Activated T-helper 2 cell treated with anti-CD3 and anti-CD28 coated beads, Interferon-gamma antibody, Interleukin-2, Interleukin-4, amounts not matched to agents 10 μg/mL and 5 μg/mL and 100 μg/mL, durations not matched to agents 14 hours and 24 hours and 36 hours (primary cell): ENCODE data around the gene RAPGEF5. TPM values are rescaled to one million over a fixed set of nuclear protein-coding genes. Genes with fewer than 3 reads are reported as not detected.
A peak's percentile ranks its signal among the peaks of the same experiment; 100 is the strongest.

Experiments used
- DNase-seq: peaks from one replicate; pipeline ENCODE4 v3.0.0; 2021; ENCODE audit warnings: low spot score
- H3K27ac Mint-ChIP-seq: one replicate; pipeline ENCODE4 v1.8.0; 2021; ENCODE audit warnings: mixed read lengths
- H3K27me3 Mint-ChIP-seq: one replicate; pipeline ENCODE4 v1.8.0; 2021; ENCODE audit warnings: low read depth, mixed read lengths
- H3K36me3 Mint-ChIP-seq: one replicate; pipeline ENCODE4 v1.8.0; 2021; ENCODE audit warnings: low read depth, mixed read lengths
- H3K4me1 Mint-ChIP-seq: one replicate; pipeline ENCODE4 v1.8.0; 2021; ENCODE audit warnings: low read depth, mixed read lengths
- H3K4me3 Mint-ChIP-seq: one replicate; pipeline ENCODE4 v1.8.0; 2021; ENCODE audit warnings: low read depth, mild to moderate bottlenecking, moderate library complexity, mixed read lengths
- H3K9me3 Mint-ChIP-seq: one replicate; pipeline ENCODE4 v1.8.0; 2021; ENCODE audit warnings: mixed read lengths
- intact Hi-C: fragments of 100-400 bp; cut with micrococcal nuclease; formaldehyde crosslinking; loops from one replicate; pipeline ENCODE4 v1.15.1; 2023
- total RNA-seq: library from RNA; stranded (reverse); gene quantifications from 2 replicates; pipeline ENCODE4 v1.2.3, GENCODE V29; 2022

Gene RAPGEF5
- 0.67 and 0.82 TPM in 2 replicates for total RNA-seq

GRCh38 chr7:22356701-22357310 is at the start of gene RAPGEF5:
Gene RAPGEF5, minus strand, starts transcription at chr7:22357154. Its CDS starts 94 bp downstream, at chr7:22357060.
- DNase-seq, result no peak
- Mint-ChIP-seq H3K4me1 (peaks cover 2% of the 10 kb centered on the region), H3K27ac (no peak within 1 kb of the TSS), H3K27me3 (peaks cover 49% of the 10 kb centered on the region), H3K9me3 (peaks cover 4% of the 10 kb centered on the region), H3K4me3 (peak within 1 kb of the TSS; percentile 69), H3K36me3 (no peaks in the 10 kb centered on the region)
- intact Hi-C loops, result no loop called here

- no peak overlapping the region for H3K27ac Mint-ChIP-seq
- peaks cover 9% of the 10 kb centered on the region for H3K4me1 Mint-ChIP-seq
- peaks cover 7% of the 10 kb centered on the region for H3K27me3 Mint-ChIP-seq
- H3K4me3 Mint-ChIP-seq, result no peak overlapping the region
- no peak for DNase-seq
- intact Hi-C loops, result no loop called here
- no peaks in the 10 kb centered on the region for H3K36me3 Mint-ChIP-seq
- H3K9me3 Mint-ChIP-seq, result no peaks in the 10 kb centered on the region
These were observed 49.8 kb upstream of the RAPGEF5 start for GRCh38 chr7:22406715-22407114.

GRCh38 chr7:22404421-22405023 is 47.6 kb upstream of the RAPGEF5 start:
- Mint-ChIP-seq H3K27me3 (peaks cover 9% of the 10 kb centered on the region), H3K9me3 (no peaks in the 10 kb centered on the region), H3K36me3 (no peaks in the 10 kb centered on the region), H3K4me1 (peaks cover 9% of the 10 kb centered on the region), H3K27ac (no peak overlapping the region), H3K4me3 (no peak overlapping the region)
- intact Hi-C loops, result no loop called here
- no peak for DNase-seq

GRCh38 chr7:22403344-22403743 is 46.4 kb upstream of the RAPGEF5 start:
- Mint-ChIP-seq H3K4me3 (no peak overlapping the region), H3K27ac (no peak overlapping the region), H3K9me3 (no peaks in the 10 kb centered on the region), H3K27me3 (peaks cover 9% of the 10 kb centered on the region), H3K4me1 (peaks cover 9% of the 10 kb centered on the region), H3K36me3 (no peaks in the 10 kb centered on the region)
- DNase-seq, result no peak
- intact Hi-C loops, result no loop called here

- Mint-ChIP-seq H3K9me3 (no peaks in the 10 kb centered on the region), H3K36me3 (no peaks in the 10 kb centered on the region), H3K4me1 (peaks cover 9% of the 10 kb centered on the region), H3K4me3 (no peak overlapping the region), H3K27ac (no peak overlapping the region), H3K27me3 (peaks cover 9% of the 10 kb centered on the region)
- intact Hi-C loops, result no loop called here
- no peak for DNase-seq
These were observed 45.3 kb upstream of the RAPGEF5 start for GRCh38 chr7:22402250-22402649.

- Mint-ChIP-seq H3K27ac (no peak overlapping the region), H3K9me3 (no peaks in the 10 kb centered on the region), H3K4me3 (no peak overlapping the region), H3K4me1 (peaks cover 9% of the 10 kb centered on the region), H3K36me3 (no peaks in the 10 kb centered on the region), H3K27me3 (peaks cover 11% of the 10 kb centered on the region)
- no peak for DNase-seq
- intact Hi-C loops, result no loop called here
These were observed 44.1 kb upstream of the RAPGEF5 start for GRCh38 chr7:22400936-22401553.

- intact Hi-C loops, result no loop called here
- H3K4me3 Mint-ChIP-seq, result no peak overlapping the region
- no peak overlapping the region for H3K27ac Mint-ChIP-seq
- peaks cover 11% of the 10 kb centered on the region for H3K27me3 Mint-ChIP-seq
- H3K36me3 Mint-ChIP-seq, result no peaks in the 10 kb centered on the region
- no peak for DNase-seq
- H3K4me1 Mint-ChIP-seq, result peaks cover 9% of the 10 kb centered on the region
- no peaks in the 10 kb centered on the region for H3K9me3 Mint-ChIP-seq
These were observed 43.3 kb upstream of the RAPGEF5 start for GRCh38 chr7:22400150-22400814.

- no peaks in the 10 kb centered on the region for H3K36me3 Mint-ChIP-seq
- no peak overlapping the region for H3K27ac Mint-ChIP-seq
- peaks cover 11% of the 10 kb centered on the region for H3K27me3 Mint-ChIP-seq
- H3K4me3 Mint-ChIP-seq, result no peak overlapping the region
- intact Hi-C loops, result no loop called here
- no peak for DNase-seq
- H3K4me1 Mint-ChIP-seq, result peaks cover 9% of the 10 kb centered on the region
- no peaks in the 10 kb centered on the region for H3K9me3 Mint-ChIP-seq
These were observed 42.6 kb upstream of the RAPGEF5 start for GRCh38 chr7:22399546-22399945.

- intact Hi-C loops, result no loop called here
- H3K4me3 Mint-ChIP-seq, result no peak overlapping the region
- no peaks in the 10 kb centered on the region for H3K9me3 Mint-ChIP-seq
- H3K36me3 Mint-ChIP-seq, result no peaks in the 10 kb centered on the region
- DNase-seq, result no peak
- H3K27ac Mint-ChIP-seq, result no peak overlapping the region
- H3K27me3 Mint-ChIP-seq, result peaks cover 11% of the 10 kb centered on the region
- peaks cover 9% of the 10 kb centered on the region for H3K4me1 Mint-ChIP-seq
These were observed 42.1 kb upstream of the RAPGEF5 start for GRCh38 chr7:22399091-22399490.

- H3K27me3 Mint-ChIP-seq, result peaks cover 14% of the 10 kb centered on the region
- H3K4me3 Mint-ChIP-seq, result no peak overlapping the region
- no peak overlapping the region for H3K27ac Mint-ChIP-seq
- no peaks in the 10 kb centered on the region for H3K36me3 Mint-ChIP-seq
- intact Hi-C loops, result no loop called here
- no peak for DNase-seq
- H3K9me3 Mint-ChIP-seq, result no peaks in the 10 kb centered on the region
- peaks cover 8% of the 10 kb centered on the region for H3K4me1 Mint-ChIP-seq
These were observed 41.0 kb upstream of the RAPGEF5 start for GRCh38 chr7:22397981-22398380.

GRCh38 chr7:22395222-22395621 is 38.3 kb upstream of the RAPGEF5 start:
- H3K4me1 Mint-ChIP-seq, result no peaks in the 10 kb centered on the region
- intact Hi-C loops, result no loop called here
- H3K36me3 Mint-ChIP-seq, result no peaks in the 10 kb centered on the region
- no peaks in the 10 kb centered on the region for H3K9me3 Mint-ChIP-seq
- H3K4me3 Mint-ChIP-seq, result no peak overlapping the region
- H3K27ac Mint-ChIP-seq, result no peak overlapping the region
- H3K27me3 Mint-ChIP-seq, result peaks cover 14% of the 10 kb centered on the region
- no peak for DNase-seq

GRCh38 chr7:22394739-22395138 is 37.8 kb upstream of the RAPGEF5 start:
- intact Hi-C loops, result no loop called here
- Mint-ChIP-seq H3K36me3 (no peaks in the 10 kb centered on the region), H3K4me3 (no peak overlapping the region), H3K27me3 (peaks cover 10% of the 10 kb centered on the region), H3K9me3 (no peaks in the 10 kb centered on the region), H3K27ac (no peak overlapping the region), H3K4me1 (no peaks in the 10 kb centered on the region)
- DNase-seq, result no peak
